ENCODE data around the gene TIAM1.

TIAM1 gene

GRCh38 chr21:31084689-31085088 is 259.4 kb downstream of the TIAM1 start:
- TF ChIP-seq CTCF (IDR thresholded peaks at IDR 0.05; ENCODE audit: low read length, missing control alignments): no peak
- H3K4me3 ChIP-seq (replicated peaks; ENCODE audit: low read depth, low read length): no peak overlapping the region
- no peak for DNase-seq (ENCODE audit: low read depth)

GRCh38 chr21:31078796-31079195 is 265.3 kb downstream of the TIAM1 start:
- no peak overlapping the region for H3K4me3 ChIP-seq (replicated peaks; ENCODE audit: low read depth, low read length)
- DNase-seq (ENCODE audit: low read depth): peak; percentile 25
- TF ChIP-seq CTCF (IDR thresholded peaks at IDR 0.05; ENCODE audit: low read length, missing control alignments): no peak

GRCh38 chr21:31078216-31078615 is 265.8 kb downstream of the TIAM1 start:
- no peak for DNase-seq (ENCODE audit: low read depth)
- TF ChIP-seq CTCF (IDR thresholded peaks at IDR 0.05; ENCODE audit: low read length, missing control alignments): no peak
- no peak overlapping the region for H3K4me3 ChIP-seq (replicated peaks; ENCODE audit: low read depth, low read length)

- DNase-seq (ENCODE audit: low read depth): no peak
- no peak overlapping the region for H3K4me3 ChIP-seq (replicated peaks; ENCODE audit: low read depth, low read length)
- no peak for TF ChIP-seq CTCF (IDR thresholded peaks at IDR 0.05; ENCODE audit: low read length, missing control alignments)
Observed at GRCh38 chr21:31075848-31076247, 268.2 kb downstream of the TIAM1 start.

- no peak for DNase-seq (ENCODE audit: low read depth)
- TF ChIP-seq CTCF (IDR thresholded peaks at IDR 0.05; ENCODE audit: low read length, missing control alignments): no peak
- no peak overlapping the region for H3K4me3 ChIP-seq (replicated peaks; ENCODE audit: low read depth, low read length)
Observed at GRCh38 chr21:31072533-31072932, 271.5 kb downstream of the TIAM1 start.

All from fibroblast of pulmonary artery (primary cell).